HepG2 (cell line): ENCODE results near the gene A3GALT2. TPM values are rescaled to one million over a fixed set of nuclear protein-coding genes. Genes with fewer than 3 reads are reported as not detected.

Source experiments
- ATAC-seq: fragments of 200-7000 bp; cut with Tn5 transposase; 3 replicates; pipeline ENCODE4 v1.9.1; 2020; ENCODE audit warnings: mild to moderate bottlenecking, moderate library complexity
- BruUV-seq: library from RNA; stranded (reverse); fragments of 400-500 nt; replicated peaks from 2 replicates; lab custom pipeline; 2021; lab: Mats Ljungman, UMichigan
- CTCF ChIA-PET: fragments of 300-600 bp; formaldehyde crosslinking; extraction: SDS; loops from one replicate; lab custom pipeline; 2021; ENCODE audit warnings: low total read pairs, inconsistent platforms, low intra/inter-chr PET ratio; lab: Yijun Ruan, JAX
- POLR2A ChIA-PET: fragments of 350-600 bp; sonication (Branson Sonifier 250); formaldehyde crosslinking; loops from one replicate; lab custom pipeline; 2020; ENCODE audit warnings: antibody characterized with exemption, inconsistent platforms; lab: Yijun Ruan, JAX
- DNase-seq: peaks from one replicate; pipeline ENCODE4 v3.0.0-alpha.2; 2015; ENCODE audit warnings: low spot score
- FAIRE-seq: peaks from 3 replicates; lab custom pipeline; 2011; peaks lifted over from hg19 to GRCh38; lab: Jason Lieb, UNC
- H2AFZ ChIP-seq: one replicate; pipeline ENCODE4 v1.6.1; 2011; ENCODE audit warnings: low read length, inconsistent platforms
- H3K27ac ChIP-seq: fragments of 300-600 bp; 3 replicates; pipeline ENCODE4 v1.8.0; 2011; ENCODE audit warnings: mixed run types, mild to moderate bottlenecking, mixed read lengths, low read length, inconsistent platforms; ENCODE audit not compliant: insufficient read depth; ENCODE audit errors: extremely low read length
- H3K27me3 ChIP-seq, 2 experiments: fragments of 200-600 bp in 1 of 2; 2 replicates in 1 of 2; 3 replicates in 1 of 2; pipeline versions ENCODE4 v1.6.0 to v1.8.0; 2011; ENCODE audit warnings: low read length in 2 of 2, mild to moderate bottlenecking in 2 of 2, moderate library complexity in 2 of 2, inconsistent platforms in 1 of 2; ENCODE audit not compliant: insufficient read depth in 2 of 2, control insufficient read depth in 1 of 2
- H3K36me3 ChIP-seq, 2 experiments: fragments of 200-600 bp in 1 of 2; replicated peaks in 1 of 2; 2 replicates in 1 of 2; 3 replicates in 1 of 2; pipeline versions ENCODE4 v1.5.1 to v1.8.0; 2011; ENCODE audit warnings: low read length in 2 of 2, inconsistent platforms in 1 of 2; ENCODE audit not compliant: insufficient read depth in 2 of 2, control insufficient read depth in 1 of 2
- H3K4me1 ChIP-seq: 2 replicates; pipeline ENCODE4 v1.5.1; 2012; ENCODE audit warnings: low read length, inconsistent platforms; ENCODE audit not compliant: insufficient read depth
- H3K4me2 ChIP-seq: 2 replicates; pipeline ENCODE4 v1.6.0; 2011; ENCODE audit warnings: low read depth, low read length, inconsistent platforms
- H3K4me3 ChIP-seq, 3 experiments: fragments of 200-600 bp in 1 of 3; sonication (generic), shearing (Covaris generic) in 1 of 3; replicated peaks in 1 of 3; 2 replicates each; pipeline ENCODE4 v1.5.1; 2011 to 2016; ENCODE audit warnings: low read length in 3 of 3, inconsistent platforms in 2 of 3, low read depth in 2 of 3, mild to moderate bottlenecking in 2 of 3, control low read depth in 1 of 3, mixed read lengths in 1 of 3; ENCODE audit not compliant: insufficient read depth in 1 of 3
- H3K79me2 ChIP-seq: one replicate; pipeline ENCODE4 v1.6.1; 2011; ENCODE audit warnings: low read length, inconsistent platforms; ENCODE audit not compliant: insufficient read depth
- H3K9ac ChIP-seq: 2 replicates; pipeline ENCODE4 v1.6.0; 2011; ENCODE audit warnings: mild to moderate bottlenecking, low read depth, low read length, inconsistent platforms; ENCODE audit not compliant: insufficient read depth
- H3K9me3 ChIP-seq: 2 replicates; pipeline ENCODE4 v1.5.1; 2012; ENCODE audit warnings: mild to moderate bottlenecking, low read length
- H4K20me1 ChIP-seq: 2 replicates; pipeline ENCODE4 v1.6.0; 2011; ENCODE audit warnings: inconsistent platforms, mild to moderate bottlenecking, low read length, moderate library complexity; ENCODE audit not compliant: insufficient read depth
- E2F5 ChIP-seq: sonication (generic); formaldehyde crosslinking; conservative IDR thresholded peaks from 2 replicates; pipeline ENCODE4 v1.4.0; 2020; ENCODE audit warnings: missing genetic modification reagents
- ELF4 ChIP-seq: sonication (generic); formaldehyde crosslinking; IDR thresholded peaks from 2 replicates; pipeline ENCODE4 v1.5.0; 2020; ENCODE audit warnings: missing genetic modification reagents, mild to moderate bottlenecking, moderate library complexity, borderline replicate concordance
- FOXA1 ChIP-seq, 2 experiments: fragments of 450-650 bp in 1 of 2; sonication (generic) in 1 of 2; formaldehyde crosslinking in 1 of 2; IDR thresholded peaks; 2 replicates each; pipeline versions ENCODE4 v1.4.0 to v1.6.1; 2016 to 2020; ENCODE audit warnings: missing genetic modification reagents in 1 of 2
- GATAD1 ChIP-seq: IDR thresholded peaks from 2 replicates; pipeline ENCODE4 v1.6.1; 2016; ENCODE audit warnings: missing genetic modification reagents, missing compliant biosample characterization
- HIC2 ChIP-seq: sonication (generic); formaldehyde crosslinking; IDR thresholded peaks from 2 replicates; pipeline ENCODE4 v1.9.0; 2022; ENCODE audit warnings: low read depth, missing genetic modification reagents
- IKZF5 ChIP-seq: IDR thresholded peaks from 2 replicates; pipeline ENCODE4 v1.6.1; 2018; ENCODE audit warnings: missing genetic modification reagents, mild to moderate bottlenecking, missing compliant biosample characterization
- KLF6 ChIP-seq: IDR thresholded peaks from 2 replicates; pipeline ENCODE4 v1.8.0; 2016; ENCODE audit warnings: missing biosample characterization, missing genetic modification reagents
- NONO ChIP-seq, 2 experiments: fragments of 450-650 bp in 1 of 2; sonication (generic) in 1 of 2; formaldehyde crosslinking in 1 of 2; IDR thresholded peaks in 1 of 2; conservative IDR thresholded peaks in 1 of 2; 2 replicates each; pipeline versions ENCODE4 v1.6.1 to v1.8.0; 2017 to 2022; ENCODE audit warnings: mild to moderate bottlenecking in 1 of 2, missing genetic modification reagents in 1 of 2, moderate library complexity in 1 of 2
- PBX3 ChIP-seq: sonication (generic); formaldehyde crosslinking; IDR thresholded peaks from 2 replicates; pipeline ENCODE4 v1.8.1; 2023; ENCODE audit warnings: missing genetic modification reagents, inconsistent platforms, borderline replicate concordance
- PLRG1 ChIP-seq: fragments of 450-650 bp; conservative IDR thresholded peaks from 2 replicates; pipeline ENCODE4 v1.6.1; 2016
- PREB ChIP-seq: sonication (generic); formaldehyde crosslinking; IDR thresholded peaks from 2 replicates; pipeline ENCODE4 v1.4.0; 2020; ENCODE audit warnings: missing genetic modification reagents
- RFXAP ChIP-seq: sonication (generic); formaldehyde crosslinking; IDR thresholded peaks from 2 replicates; pipeline ENCODE4 v1.4.0; 2020; ENCODE audit warnings: missing genetic modification reagents, borderline replicate concordance
- RORA ChIP-seq: sonication (generic); formaldehyde crosslinking; IDR thresholded peaks from 2 replicates; pipeline ENCODE4 v1.5.0; 2020; ENCODE audit warnings: mild to moderate bottlenecking, missing genetic modification reagents, moderate library complexity
- TCF7 ChIP-seq: sonication (generic); IDR thresholded peaks from 2 replicates; pipeline ENCODE4 v1.6.1; 2016; ENCODE audit warnings: antibody characterized with exemption, low read depth
- ZFX ChIP-seq: sonication (generic); formaldehyde crosslinking; IDR thresholded peaks from 2 replicates; pipeline ENCODE4 v1.4.0; 2020; ENCODE audit warnings: mild to moderate bottlenecking, low read depth, missing genetic modification reagents, moderate library complexity
- ZNF7 ChIP-seq: IDR thresholded peaks from 2 replicates; pipeline ENCODE4 v1.6.1; 2016; ENCODE audit warnings: missing biosample characterization, missing genetic modification reagents
- ZNF782 ChIP-seq: sonication (generic); formaldehyde crosslinking; IDR thresholded peaks from 2 replicates; pipeline ENCODE4 v1.4.0; 2020; ENCODE audit warnings: missing genetic modification reagents, mild to moderate bottlenecking, borderline replicate concordance
- WGBS: methylation state at CpG from one replicate; pipeline ENCODE4 v1.1.6; 2017; ENCODE audit warnings: low lambda C conversion rate; 5-methylcytosine and 5-hydroxymethylcytosine counted together
- in situ Hi-C: cut with HindIII; loops from 2 replicates; pipeline ENCODE4 v1.10.0; 2017; ENCODE audit warnings: low pct_unique_long_range_greater_than_20kb; ENCODE audit not compliant: extremely low pct_ligation_motif_present
- intact Hi-C: fragments of 100-400 bp; cut with micrococcal nuclease; formaldehyde crosslinking; loops from one replicate; pipeline ENCODE4 v1.10.0; 2022; ENCODE audit not compliant: unreplicated experiment
- polyA plus RNA-seq, 8 experiments: library from polyadenylated mRNA; depleted of rRNA in 3 of 8; stranded (reverse) in 7 of 8; unstranded in 1 of 8; fragments of >200 nt; fragmentation: Illumina TruSeq in 4 of 8; extraction: Trizol in 4 of 8; gene quantifications; 2 replicates each; pipeline versions ENCODE4 v1.2.1 to v1.2.3, GENCODE V29; 2011 to 2016; ENCODE audit warnings: low read depth in 4 of 8, missing spikeins in 1 of 8, mixed read lengths in 1 of 8; ENCODE audit not compliant: insufficient read depth in 1 of 8
- total RNA-seq, 5 experiments: library from RNA; depleted of rRNA; stranded (reverse); fragments of >200 nt; fragmentation: Illumina TruSeq; extraction: Trizol; gene quantifications; 2 replicates each; pipeline ENCODE4 v1.2.3, GENCODE V29; 2016; ENCODE audit warnings: low read depth in 1 of 5
- TF ChIP-seq, protein P1 (sequence below): sonication (generic); formaldehyde crosslinking; IDR thresholded peaks from 2 replicates; pipeline ENCODE4 v1.4.0; 2020; ENCODE audit warnings: missing genetic modification reagents, borderline replicate concordance

A3GALT2 gene
- total and polyA plus RNA-seq, 2 of the 13 experiments (the other 11 are each of a cell fraction or from before 2014, with no cell fraction given), result not detected

GRCh38 chr1:33272509-33272908 lies 48.4 kb downstream of the A3GALT2 start:
- intact Hi-C loops, result no loop called here
- Histone ChIP-seq H2AFZ (no peak overlapping the region), H4K20me1 (no peaks in the 10 kb centered on the region), H3K27me3 (no peaks in the 10 kb centered on the region), H3K79me2 (peaks cover under 1% of the 10 kb centered on the region), H3K9me3 (no peaks in the 10 kb centered on the region), H3K4me3 (no peak overlapping the region), H3K4me2 (no peak overlapping the region), H3K27ac (no peak overlapping the region), H3K9ac (no peak overlapping the region), H3K36me3 (peaks cover 2 to 16% of the 10 kb centered on the region in 2 experiments; a peak in 4 of 5 replicates), H3K4me1 (peaks cover 20% of the 10 kb centered on the region)
- no peak for DNase-seq
- ATAC-seq, result no peak
- no peak for FAIRE-seq
- CTCF ChIA-PET, result no interaction called here
- in situ Hi-C loops, result no loop called here
- POLR2A ChIA-PET, result interaction anchor here (1.1 to 1.4 kb wide), 2 partner anchors 13 to 17 kb away, joined by 3 read pairs; no protein-coding TSS in a partner anchor
- 90% methylated on average over 3 of the region's 3 CpGs for WGBS
- BruUV-seq, result no TSS peak
- TF ChIP-seq IKZF5 (CRISPR knock-in tag), result no peak
- TF ChIP-seq ZNF782 (CRISPR knock-in tag), result no peak
- TF ChIP-seq GATAD1, result no peak
- no peak for TF ChIP-seq ELF4 (CRISPR knock-in tag)
- no peak for TF ChIP-seq HIC2 (CRISPR knock-in tag)
- TF ChIP-seq NONO (IDR thresholded peaks at IDR 0.05), result no peak
- TF ChIP-seq NONO (CRISPR knock-in tag; conservative IDR thresholded peaks at IDR 0.05), result no peak
- TF ChIP-seq RFXAP (CRISPR knock-in tag), result no peak
- no peak for TF ChIP-seq ZFX
- no peak for TF ChIP-seq KLF6 (CRISPR knock-in tag)
- TF ChIP-seq TCF7, result no peak
- no peak for TF ChIP-seq ZNF7 (CRISPR knock-in tag)
- no peak for TF ChIP-seq PLRG1
- TF ChIP-seq, protein P1, sequence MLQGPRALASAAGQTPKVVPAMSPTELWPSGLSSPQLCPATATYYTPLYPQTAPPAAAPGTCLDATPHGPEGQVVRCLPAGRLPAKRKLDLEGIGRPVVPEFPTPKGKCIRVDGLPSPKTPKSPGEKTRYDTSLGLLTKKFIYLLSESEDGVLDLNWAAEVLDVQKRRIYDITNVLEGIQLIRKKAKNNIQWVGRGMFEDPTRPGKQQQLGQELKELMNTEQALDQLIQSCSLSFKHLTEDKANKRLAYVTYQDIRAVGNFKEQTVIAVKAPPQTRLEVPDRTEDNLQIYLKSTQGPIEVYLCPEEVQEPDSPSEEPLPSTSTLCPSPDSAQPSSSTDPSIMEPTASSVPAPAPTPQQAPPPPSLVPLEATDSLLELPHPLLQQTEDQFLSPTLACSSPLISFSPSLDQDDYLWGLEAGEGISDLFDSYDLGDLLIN, result no peak
- no peak for TF ChIP-seq E2F5 (CRISPR knock-in tag)
- no peak for TF ChIP-seq FOXA1 (IDR thresholded peaks at IDR 0.05)
- TF ChIP-seq FOXA1 (CRISPR knock-in tag; IDR thresholded peaks at IDR 0.05), result no peak
- TF ChIP-seq RORA (CRISPR knock-in tag), result no peak
- TF ChIP-seq PREB (CRISPR knock-in tag), result no peak
- TF ChIP-seq PBX3 (CRISPR knock-in tag), result no peak
